Stimulated activated CD4-positive, alpha-beta T cell treated with anti-CD3 and anti-CD28 coated beads, TNF-alpha, amount 100 ng/mL, for 48 hours (primary cell): ENCODE measurements around the gene SLC22A14.
"Not testable (repeated sequence)": the region's sequence is repeated elsewhere in the genome, so short reads cannot be mapped to it uniquely, and the experiment has no call there.

Source experiments
- DNase-seq, 3 donors: peaks; one replicate each; pipeline ENCODE4 v3.0.0-alpha.2; 2020; ENCODE audit warnings: low read depth in 3 of 3

The SLC22A14 gene

DNA sequence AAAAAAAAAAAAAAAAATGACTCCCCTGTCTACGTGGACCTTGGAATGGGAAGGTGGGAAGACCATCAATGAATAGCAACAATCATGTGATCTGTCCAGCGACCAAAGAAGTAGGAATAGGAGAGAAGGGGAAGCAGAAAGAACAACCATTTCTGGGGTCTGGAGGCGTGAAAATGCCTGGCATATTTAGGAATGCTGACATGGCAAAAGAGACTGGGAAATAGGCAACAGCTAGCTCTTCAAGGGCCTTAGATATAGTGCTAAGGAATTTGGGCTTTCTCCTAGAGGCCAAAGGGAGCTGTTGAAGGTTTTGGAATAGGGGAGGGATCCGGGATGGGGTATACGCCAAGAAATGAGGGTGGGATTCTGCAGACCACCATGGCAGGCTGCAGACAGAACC is 10.5 kb upstream of the SLC22A14 start:
- no peak for DNase-seq

DNA sequence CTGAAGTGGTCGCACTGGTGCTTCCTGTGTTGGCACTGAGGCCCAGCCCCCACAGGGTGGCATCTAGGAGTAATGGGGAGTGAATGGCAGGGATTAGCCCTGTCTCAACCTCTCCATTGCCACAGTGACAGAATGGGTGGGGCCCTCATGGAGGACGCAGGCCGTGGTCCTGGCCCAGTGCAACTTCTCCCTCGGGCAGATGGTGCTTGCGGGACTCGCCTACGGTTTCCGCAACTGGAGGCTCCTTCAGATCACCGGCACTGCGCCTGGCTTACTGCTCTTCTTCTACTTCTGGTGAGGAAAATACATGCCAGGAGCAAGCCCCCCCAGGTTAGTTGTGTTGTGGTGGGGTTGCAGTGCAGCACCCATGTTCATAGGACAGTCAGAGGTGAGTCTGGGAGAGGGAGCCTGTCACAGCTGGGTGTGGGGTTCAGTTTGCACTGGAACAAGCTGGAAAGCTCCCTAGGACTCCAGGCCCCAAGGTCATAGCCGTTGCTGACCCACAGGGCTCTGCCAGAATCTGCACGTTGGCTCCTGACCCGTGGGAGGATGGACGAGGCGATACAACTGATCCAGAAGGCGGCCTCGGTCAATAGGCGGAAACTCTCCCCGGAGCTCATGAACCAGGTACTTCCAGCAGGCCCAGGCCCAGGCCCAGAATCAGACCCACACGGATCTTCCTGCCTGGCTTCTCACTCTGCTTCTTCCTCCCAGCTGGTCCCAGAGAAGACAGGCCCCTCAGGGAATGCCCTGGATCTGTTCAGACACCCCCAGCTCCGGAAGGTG is 7.0 kb upstream of the SLC22A14 start:
- no peak for DNase-seq

DNA sequence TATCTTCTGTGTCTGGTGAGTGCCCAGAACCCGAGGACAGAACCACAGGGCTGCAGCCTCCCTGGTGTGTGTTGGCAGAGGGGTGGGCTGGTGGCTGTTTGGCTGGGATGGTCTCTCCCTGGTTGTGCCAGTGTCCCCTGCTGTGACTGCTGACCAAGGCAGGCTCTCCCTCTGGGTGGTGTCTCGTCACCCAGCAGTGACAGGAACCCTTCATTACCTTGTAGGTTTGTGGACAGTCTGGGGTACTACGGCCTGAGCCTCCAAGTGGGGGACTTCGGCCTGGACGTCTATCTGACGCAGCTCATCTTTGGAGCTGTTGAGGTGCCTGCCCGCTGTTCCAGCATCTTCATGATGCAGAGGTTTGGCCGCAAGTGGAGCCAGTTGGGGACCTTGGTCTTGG is 6.4 kb upstream of the SLC22A14 start:
- no peak for DNase-seq

DNA sequence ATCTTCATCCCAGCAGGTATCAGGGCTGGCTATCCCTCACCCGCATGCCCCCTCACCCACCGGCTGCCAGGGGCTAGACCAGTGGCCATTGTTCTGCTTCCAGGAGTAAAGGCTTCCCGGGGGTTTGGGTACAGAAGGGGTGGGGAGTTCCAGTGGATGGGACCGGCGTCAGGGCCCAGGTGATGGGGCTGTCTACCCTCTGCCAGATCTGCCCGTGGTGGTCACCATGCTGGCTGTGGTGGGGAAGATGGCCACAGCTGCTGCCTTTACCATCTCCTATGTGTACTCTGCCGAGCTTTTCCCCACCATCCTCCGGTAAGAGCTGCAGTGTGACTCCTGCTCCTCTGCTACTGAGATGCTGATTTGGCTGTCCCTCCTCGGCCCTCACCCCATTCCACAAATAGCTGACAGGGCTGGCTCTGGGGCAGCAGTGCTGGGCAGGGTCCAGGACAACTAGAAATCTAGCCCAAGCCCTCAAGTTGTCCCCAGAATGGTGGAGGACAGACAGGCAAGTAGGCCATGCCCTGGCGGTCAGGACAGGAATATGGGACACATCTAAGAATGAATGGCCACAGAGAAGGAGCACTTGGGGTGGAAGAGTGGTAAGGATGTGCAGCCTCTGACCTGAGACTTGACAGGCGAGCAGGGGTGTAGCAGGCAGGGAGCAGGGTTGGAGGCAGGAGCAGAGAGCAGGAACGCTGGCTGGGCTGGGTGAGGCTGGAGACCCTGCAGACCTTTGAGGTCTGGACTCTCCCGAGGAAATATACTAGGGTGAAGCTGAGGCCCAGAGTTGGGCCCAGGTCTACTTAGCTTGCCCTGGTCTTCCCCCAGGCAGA is 5.8 kb upstream of the SLC22A14 start:
- DNase-seq = no peak

DNA sequence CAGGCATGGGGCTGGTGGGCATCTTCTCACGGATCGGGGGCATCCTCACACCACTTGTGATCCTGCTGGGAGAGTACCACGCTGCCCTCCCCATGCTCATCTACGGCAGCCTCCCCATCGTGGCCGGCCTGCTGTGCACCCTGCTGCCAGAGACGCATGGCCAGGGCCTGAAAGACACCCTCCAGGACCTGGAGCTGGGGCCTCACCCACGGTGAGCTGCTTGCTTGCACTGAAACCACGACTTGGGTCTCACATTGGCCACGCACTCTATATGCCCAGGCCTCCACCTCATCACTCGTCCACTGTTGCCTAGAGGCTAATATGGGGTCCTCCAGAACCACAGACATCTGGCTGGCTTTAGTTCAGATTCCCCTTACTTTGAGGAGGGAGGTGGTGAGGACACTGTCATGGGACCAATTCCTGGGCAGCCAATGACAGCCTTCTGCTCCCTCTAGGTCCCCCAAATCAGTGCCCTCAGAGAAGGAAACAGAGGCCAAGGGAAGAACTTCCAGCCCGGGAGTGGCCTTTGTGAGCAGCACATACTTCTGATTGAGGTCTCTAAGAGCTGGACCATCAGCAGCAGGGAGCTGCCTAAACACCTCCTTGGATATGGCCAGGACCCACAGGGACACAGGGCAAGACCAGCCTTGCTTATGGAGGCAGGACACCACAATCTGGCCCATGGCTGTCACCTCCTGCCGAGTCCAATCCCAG is 5.0 kb upstream of the SLC22A14 start:
- no peak for DNase-seq

DNA sequence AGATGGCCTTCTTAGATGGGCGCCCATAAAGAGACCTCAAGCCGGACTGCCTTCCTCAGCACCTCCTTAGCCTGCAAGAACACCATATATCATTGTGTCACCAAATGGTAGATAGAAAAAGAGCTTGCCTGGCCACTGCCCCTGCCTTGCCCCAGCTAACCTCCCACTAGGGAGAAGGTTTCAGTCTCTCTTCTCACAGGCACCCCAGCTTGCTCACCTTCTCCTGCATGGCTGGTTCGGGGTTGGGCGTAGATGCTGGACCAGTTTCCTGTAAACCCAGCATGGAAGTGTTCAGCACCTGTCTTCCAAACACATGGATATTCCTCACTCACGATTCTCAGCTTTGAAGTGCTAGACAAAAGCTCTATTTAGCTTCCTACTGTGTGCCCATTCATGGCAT is 3.3 kb upstream of the SLC22A14 start:
- no peak for DNase-seq

DNA sequence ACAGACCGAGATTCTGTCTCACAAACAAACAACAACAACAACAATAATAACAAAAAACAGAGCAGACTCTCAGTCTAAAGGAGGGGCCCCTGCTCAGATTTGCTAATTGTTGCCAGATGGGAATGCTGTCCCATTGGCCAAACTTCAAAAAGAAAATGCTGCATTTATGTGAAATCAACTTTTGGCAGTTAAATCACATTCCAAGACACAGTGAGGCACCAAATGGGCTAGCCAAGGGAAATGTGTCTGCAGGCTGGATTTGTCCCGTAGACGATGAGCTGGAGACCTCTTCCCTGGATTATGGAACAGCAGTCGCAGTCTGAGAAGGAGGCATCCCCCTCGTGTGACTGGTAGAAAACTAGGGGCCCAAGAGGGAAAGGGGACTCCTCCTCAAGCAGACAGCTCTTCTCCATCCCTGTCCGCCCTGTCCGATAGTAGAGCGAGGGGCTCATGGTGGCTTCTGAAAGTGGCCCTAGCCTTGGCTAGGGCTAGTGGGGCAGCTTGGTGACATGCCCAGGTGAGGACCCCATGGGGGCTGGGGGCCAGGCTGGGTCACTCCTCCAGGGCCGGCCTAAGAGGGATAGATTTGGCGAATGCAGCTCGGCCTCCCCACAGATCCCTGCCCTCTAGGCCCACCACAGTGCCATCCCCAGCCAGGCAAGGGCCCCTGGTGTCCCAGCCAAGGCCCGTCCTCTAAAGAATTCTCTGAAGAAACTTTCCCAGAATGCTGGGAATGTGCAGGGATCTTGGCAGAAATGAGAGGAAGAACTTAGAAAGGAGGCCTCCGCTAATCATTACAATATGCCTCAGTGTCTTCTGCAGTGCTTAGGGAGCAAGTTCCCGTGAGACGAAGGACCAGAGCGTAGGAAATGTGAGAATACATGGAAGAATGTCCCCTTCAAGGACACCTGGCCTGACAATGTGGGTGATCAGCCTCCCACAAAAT is 2.0 kb downstream of the SLC22A14 start:
- no peak for DNase-seq

DNA sequence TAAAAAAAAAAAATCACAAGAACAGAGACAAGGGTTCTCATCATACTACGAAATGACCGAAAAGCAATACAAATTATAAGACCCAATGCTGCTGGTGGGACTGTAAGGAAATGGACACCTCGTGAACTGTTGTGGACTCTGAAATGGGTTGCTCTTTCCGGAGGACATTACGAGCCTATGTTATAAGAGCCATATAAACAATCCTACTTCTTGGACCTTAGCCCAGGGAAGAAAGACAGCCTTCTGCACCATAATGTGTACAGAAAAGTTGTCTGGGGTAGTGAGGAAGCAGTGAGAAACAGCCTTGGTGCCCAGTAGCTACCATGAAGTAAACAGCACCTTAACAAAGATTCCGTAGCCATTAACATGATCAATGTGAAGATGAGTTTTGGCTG is 2.7 kb downstream of the SLC22A14 start:
- no peak for DNase-seq

DNA sequence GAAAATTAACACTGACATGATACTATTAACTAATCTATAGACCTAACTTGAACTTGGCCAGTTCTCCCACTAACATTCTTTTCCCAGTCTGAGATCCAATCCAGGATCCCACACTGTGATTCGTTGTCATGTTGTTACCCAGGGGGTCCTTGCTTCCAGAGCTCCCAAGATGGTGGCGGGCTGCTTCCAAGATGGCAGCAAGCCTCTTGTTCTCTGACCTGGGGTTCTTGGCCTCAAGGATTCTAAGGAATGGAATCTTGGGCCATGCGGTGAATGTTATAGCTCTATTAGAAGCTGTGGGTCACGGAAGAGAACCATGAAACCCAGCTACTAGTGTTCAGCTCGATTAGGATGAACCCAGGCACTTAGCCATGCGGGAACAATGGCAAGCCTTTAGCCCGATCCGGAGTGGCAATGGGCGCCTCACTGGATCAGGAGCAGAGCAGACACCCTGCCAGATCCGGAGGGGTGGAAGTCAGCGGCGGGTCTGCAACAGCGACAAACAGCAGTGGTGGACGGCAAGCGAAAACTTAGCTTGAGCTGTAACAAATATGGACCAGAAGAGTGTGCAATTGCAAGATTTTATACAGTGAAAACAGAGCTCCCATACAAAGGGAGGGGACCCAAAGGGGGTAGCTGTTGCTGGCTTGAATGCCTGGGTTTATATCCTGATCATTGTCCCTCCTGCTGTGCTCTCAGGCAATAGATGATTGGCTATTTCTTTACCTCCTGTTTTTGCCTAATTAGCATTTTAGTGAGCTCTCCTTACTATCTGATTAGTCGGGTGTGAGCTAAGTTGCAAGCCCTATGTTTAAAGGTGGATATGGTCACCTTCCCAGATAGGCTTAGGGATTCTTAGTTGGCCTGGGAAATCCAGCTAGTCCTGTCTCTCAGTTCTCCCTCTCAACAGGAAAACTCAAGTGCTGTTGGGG is 7.5 kb downstream of the SLC22A14 start:
- not testable (repeated sequence) for DNase-seq

DNA sequence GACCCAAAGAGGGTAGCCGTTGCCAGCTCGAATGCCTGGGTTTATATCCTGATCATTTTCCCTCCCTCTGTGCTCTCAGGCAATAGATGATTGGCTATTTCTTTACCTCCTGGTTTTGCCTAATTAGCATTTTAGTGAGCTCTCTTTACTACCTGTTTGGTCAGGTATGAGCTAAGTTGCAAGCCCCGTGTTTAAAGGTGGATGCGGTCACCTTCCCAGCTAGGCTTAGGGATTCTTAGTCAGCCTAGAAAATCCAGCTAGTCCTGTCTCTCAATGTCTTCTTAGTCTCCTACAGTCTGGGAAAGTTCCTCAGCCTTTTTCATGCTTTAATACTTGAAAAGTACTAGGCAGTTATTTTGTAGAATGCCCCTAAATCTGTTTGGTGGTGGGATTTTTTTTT is 15.0 kb downstream of the SLC22A14 start:
- not testable (repeated sequence) for DNase-seq

DNA sequence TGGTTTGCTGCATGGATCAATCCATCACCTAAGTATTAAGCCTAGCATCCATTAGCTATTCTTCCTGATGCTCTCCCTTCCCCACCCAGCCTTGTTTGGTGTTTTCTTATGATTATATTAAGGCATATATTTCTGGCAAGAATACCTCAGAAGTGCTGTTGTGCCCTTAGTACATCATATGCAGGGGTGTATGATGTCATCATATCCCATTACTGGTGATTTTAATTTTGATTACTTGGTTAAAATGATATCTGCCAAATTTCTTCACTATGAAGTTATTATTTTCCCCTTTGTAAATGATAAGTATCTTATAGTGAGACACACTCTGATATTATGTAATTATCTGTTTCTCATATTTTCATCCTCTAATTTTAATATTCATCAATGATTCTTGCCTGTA is 15.4 kb downstream of the SLC22A14 start:
- DNase-seq = no peak

DNA sequence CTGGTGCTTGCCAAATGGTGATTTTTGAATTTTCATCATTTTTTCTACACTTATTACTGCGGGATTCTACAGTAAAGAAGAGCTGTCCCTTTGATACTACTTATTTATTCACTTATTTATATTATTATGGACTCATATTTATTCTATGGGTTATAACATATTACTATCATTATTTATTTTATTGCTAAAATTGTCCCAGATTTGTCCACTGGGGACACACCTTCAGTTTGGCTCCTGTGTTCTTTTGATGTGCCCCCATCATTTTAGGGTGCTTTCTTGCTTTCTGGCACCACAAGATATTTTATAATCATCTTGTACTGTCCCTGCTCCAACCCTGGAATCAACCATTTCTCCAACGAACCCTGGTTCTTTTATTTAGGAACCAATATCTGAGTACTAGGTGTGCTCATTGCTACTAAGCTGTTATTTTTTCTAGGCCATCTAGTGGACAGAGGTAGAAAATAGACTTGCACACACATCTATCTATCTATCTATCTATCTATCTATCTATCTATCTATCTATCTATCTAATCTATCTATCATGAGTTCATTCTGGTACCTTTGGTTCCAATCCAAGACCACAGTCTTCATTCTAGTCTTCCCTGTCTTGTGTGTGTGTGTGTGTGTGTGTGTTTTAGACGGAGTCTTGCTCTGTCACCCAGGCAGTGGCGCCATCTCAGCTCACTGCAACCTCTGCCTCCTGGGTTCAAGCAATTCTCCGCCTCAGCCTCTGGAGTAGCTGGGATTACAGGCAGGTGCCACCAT is 16.0 kb downstream of the SLC22A14 start:
- DNase-seq = no peak

DNA sequence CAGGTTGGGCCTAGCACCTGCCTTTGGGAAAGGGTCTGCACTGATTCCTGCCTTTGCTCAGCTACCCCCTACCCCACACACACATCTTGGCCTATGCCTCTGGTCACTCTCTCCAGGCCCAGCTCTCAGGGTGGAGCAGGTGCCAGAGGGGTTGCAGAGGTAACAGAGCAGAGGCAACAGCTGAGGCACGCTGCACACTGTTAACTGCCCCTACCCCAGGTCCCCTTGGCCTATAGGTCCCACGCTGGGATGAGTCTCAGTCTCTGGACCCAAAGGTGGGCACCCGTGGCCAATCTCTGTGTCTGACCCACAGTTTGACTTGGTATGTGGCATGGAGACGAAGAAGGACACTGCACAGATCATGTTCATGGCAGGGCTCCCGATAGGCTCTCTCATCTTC is 24.8 kb downstream of the SLC22A14 start:
- DNase-seq = no peak

DNA sequence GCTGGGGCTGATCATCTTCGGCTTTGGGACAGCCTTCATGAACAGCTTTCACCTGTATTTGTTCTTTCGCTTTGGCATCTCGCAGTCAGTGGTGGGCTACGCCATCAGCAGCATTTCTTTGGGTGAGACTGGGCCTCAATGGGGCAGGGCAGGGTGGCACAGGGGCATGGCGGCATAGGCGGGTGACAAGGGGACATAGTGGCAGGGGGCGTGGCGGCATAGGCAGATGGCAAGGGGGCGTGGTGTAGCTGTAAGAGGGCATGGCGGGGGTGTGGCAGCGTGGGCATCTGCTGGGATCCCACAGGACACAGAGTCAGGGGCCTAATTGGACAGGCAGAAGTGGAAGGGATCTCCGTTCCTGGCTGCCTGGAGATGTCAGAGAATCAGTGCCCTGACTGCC is 25.5 kb downstream of the SLC22A14 start:
- no peak for DNase-seq

DNA sequence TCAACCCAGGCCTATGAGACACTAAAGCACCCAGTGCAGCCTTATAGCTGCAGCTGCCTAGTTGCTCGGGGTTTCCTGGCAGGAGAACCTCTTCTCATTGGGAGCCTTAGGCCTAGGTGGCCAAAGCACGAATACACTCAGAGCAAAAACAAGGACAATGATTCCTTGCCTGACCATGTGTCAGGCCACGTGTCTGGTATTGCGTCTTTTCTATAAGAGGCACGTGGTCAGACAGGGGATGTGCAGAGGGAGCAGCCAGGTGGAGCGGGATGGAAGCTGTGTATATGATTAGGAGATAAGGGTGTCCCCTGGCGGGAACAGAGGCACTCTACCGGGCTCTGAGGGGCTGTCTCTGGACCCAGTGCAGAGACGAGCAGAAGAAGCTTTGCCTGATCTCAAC is 26.4 kb downstream of the SLC22A14 start:
- no peak for DNase-seq

DNA sequence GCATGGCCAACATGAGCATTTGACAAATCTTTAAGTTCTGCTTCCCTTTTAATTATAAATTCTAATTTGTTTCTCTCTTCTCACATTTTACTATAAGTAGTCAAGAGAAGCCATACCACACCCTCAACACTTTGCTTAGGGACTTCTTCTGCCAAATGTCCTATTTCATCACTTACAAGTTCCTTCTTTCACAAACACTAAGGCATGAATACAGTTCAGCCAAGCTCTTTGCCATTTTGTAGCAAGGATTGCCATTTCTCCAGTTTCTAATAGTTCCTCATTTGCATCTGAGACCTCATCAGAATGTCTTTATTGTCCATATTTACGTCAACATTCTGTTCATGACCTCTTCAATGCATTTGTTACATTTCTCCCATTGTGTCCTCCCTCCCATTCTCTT is 29.4 kb downstream of the SLC22A14 start:
- no peak for DNase-seq

DNA sequence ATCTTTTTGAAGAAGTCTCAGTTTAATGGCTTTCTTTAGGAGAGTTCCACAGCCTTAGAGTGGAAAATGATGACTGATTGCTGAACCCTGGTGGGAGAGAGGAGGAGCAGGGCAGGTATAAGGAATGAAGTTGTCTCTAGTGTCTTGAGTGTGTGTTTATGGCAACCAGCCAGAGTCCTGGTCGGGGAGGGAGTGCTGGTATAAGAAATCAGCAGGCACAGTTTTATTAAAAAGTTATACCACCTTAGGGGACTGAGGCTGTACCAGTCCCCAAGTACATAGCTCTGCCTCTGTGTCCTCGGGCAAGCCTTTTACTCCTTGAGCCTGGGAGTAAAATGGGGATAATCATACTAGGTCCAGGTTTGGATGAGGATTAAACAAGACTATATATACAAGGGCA is 29.8 kb downstream of the SLC22A14 start:
- no peak for DNase-seq

DNA sequence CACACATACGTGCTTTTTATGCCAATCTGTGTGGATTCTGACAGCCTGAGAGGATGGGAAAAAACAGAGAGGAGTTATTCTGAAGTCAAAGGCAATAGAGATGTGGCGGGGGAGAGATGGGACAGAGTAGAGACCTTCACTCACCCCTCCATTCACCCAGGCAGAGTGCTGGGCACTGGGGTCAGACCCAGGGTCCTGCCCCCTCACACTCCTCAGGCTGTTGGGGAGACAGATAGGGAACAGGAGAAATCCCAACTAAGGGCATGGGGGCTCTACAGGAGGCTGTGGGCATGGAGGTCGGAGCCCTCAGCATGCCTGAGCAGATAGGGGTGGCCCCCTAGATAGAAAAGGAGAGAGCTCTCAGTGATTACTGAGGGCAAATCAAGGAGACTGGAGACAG is 30.3 kb downstream of the SLC22A14 start:
- no peak for DNase-seq

DNA sequence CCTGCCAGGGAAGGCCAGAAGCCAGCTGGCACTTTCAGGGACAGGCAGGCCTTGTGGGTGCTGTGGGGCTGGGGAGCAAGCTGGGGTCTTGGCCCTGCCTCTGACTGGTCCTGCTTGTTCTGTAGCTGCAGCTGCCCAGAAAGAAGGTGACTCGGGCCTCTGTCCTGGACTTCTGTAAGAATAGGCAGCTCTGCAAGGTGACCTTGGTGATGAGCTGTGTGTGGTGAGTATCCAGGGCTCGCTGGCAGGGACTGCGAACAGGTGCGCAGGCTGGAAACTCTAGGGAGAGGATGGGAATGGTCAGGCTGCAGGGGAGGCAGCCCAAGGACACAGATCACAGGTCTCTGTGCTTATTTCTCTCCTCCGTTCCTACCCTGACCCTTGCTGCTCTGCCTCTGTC is 31.2 kb downstream of the SLC22A14 start:
- DNase-seq = no peak

DNA sequence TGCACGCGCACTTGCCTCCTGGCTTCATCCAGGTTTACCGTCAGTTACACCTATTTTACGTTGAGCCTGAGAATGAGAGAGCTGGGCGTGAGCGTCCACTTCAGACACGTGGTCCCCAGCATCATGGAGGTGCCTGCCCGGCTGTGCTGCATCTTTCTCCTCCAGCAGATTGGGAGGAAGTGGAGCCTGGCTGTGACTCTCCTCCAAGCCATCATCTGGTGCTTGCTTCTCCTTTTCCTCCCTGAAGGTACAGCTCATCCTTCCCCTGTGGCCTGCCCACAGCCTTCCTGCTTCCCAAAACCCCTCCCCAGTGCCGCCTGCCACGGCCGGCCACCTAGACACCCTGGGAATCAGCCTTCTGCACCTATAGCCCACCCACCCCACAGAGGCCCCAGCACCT is 31.6 kb downstream of the SLC22A14 start:
- no peak for DNase-seq
